Neural cell (in vitro differentiated cells): ENCODE results near the gene SLC6A9. TPM values are rescaled to one million over a fixed set of nuclear protein-coding genes. Genes with fewer than 3 reads are reported as not detected.

Source experiments
- H2AFZ ChIP-seq: fragments of 200-600, 300-800 bp; sonication (generic), shearing (Covaris generic); 2 replicates; pipeline ENCODE4 v1.6.0; 2014; ENCODE audit warnings: low read depth, mild to moderate bottlenecking, antibody characterized with exemption, low read length, moderate library complexity
- H3F3A ChIP-seq: fragments of 200-600 bp; shearing (Covaris generic); 2 replicates; pipeline ENCODE4 v1.6.1; 2016; ENCODE audit warnings: mild to moderate bottlenecking, moderate library complexity, mixed read lengths, antibody characterized with exemption, low read length; ENCODE audit not compliant: insufficient read depth, poor library complexity, severe bottlenecking
- H3K27ac ChIP-seq: fragments of 200-600, 300-800 bp; sonication (generic), shearing (Covaris generic); 2 replicates; pipeline ENCODE4 v1.5.1; 2014; ENCODE audit warnings: mild to moderate bottlenecking, low read length, moderate library complexity
- H3K27me3 ChIP-seq: fragments of 300-800, 200-600 bp; sonication (generic), shearing (Covaris generic); 2 replicates; pipeline ENCODE4 v1.6.0; 2014; ENCODE audit warnings: mild to moderate bottlenecking, low read depth, low read length, moderate library complexity; ENCODE audit not compliant: insufficient read depth
- H3K36me3 ChIP-seq: fragments of 300-800, 200-600 bp; sonication (generic), shearing (Covaris generic); 2 replicates; pipeline ENCODE4 v1.5.1; 2014; ENCODE audit warnings: mild to moderate bottlenecking, antibody characterized with exemption, low read length, moderate library complexity; ENCODE audit not compliant: insufficient read depth
- H3K4me2 ChIP-seq: fragments of 300-800, 200-600 bp; sonication (generic), shearing (Covaris generic); 2 replicates; pipeline ENCODE4 v1.6.0; 2014; ENCODE audit warnings: mild to moderate bottlenecking, low read length
- H3K4me3 ChIP-seq: fragments of 300-800, 200-600 bp; sonication (generic), shearing (Covaris generic); 2 replicates; pipeline ENCODE4 v1.5.1; 2014; ENCODE audit warnings: mild to moderate bottlenecking, low read length, moderate library complexity
- H3K79me2 ChIP-seq: fragments of 200-600 bp; shearing (Covaris generic); replicated peaks from 2 replicates; pipeline ENCODE4 v1.6.0; 2014; ENCODE audit warnings: mild to moderate bottlenecking, low read length, moderate library complexity; ENCODE audit not compliant: insufficient read depth
- H3K9ac ChIP-seq: fragments of 300-800, 200-600 bp; sonication (generic), shearing (Covaris generic); 2 replicates; pipeline ENCODE4 v1.6.1; 2016; ENCODE audit warnings: mild to moderate bottlenecking, low read length, mixed read lengths
- H3K9me2 ChIP-seq: fragments of 200-600 bp; shearing (Covaris generic); 2 replicates; pipeline ENCODE4 v1.6.1; 2016; ENCODE audit warnings: mild to moderate bottlenecking, low read length, mixed read lengths; ENCODE audit not compliant: insufficient read depth
- H3K9me3 ChIP-seq: fragments of 200-600, 300-800 bp; sonication (generic), shearing (Covaris generic); 2 replicates; pipeline ENCODE4 v1.6.1; 2016; ENCODE audit warnings: mild to moderate bottlenecking, mixed run types, low read length, moderate library complexity, mixed read lengths
- H4K20me1 ChIP-seq: fragments of 200-600 bp; shearing (Covaris generic); 2 replicates; pipeline ENCODE4 v1.6.1; 2016; ENCODE audit warnings: mild to moderate bottlenecking, mixed run types; ENCODE audit not compliant: insufficient read depth
- EP300 ChIP-seq: fragments of 450-650 bp; conservative IDR thresholded peaks from 2 replicates; pipeline ENCODE4 v1.6.1; 2014; ENCODE audit warnings: antibody characterized with exemption, mild to moderate bottlenecking, moderate library complexity; ENCODE audit not compliant: poor library complexity, severe bottlenecking
- EZH2 ChIP-seq: fragments of 200-600, 300-800 bp; shearing (Covaris generic), sonication (generic); IDR thresholded peaks from 2 replicates; pipeline ENCODE4 v1.6.1; 2014; ENCODE audit warnings: antibody characterized with exemption, low read length, borderline replicate concordance, mild to moderate bottlenecking; ENCODE audit not compliant: insufficient read depth, poor library complexity, severe bottlenecking
- POLR2AphosphoS5 ChIP-seq: IDR thresholded peaks from 2 replicates; pipeline ENCODE4 v1.6.1; 2012
- RAD21 ChIP-seq: fragments of 450-650 bp; conservative IDR thresholded peaks from 2 replicates; pipeline ENCODE4 v1.6.1; 2014; ENCODE audit warnings: antibody characterized with exemption, mild to moderate bottlenecking, moderate library complexity
- SMC3 ChIP-seq: fragments of 450-650 bp; conservative IDR thresholded peaks from 2 replicates; pipeline ENCODE4 v1.6.1; 2014; ENCODE audit warnings: antibody characterized with exemption, mild to moderate bottlenecking, moderate library complexity; ENCODE audit not compliant: poor library complexity
- TAF1 ChIP-seq: IDR thresholded peaks from 2 replicates; pipeline ENCODE4 v1.6.1; 2012; ENCODE audit warnings: low read depth
- polyA plus RNA-seq: library from polyadenylated mRNA; depleted of rRNA; stranded (reverse); fragments of >200 nt; gene quantifications from 2 replicates; pipeline ENCODE4 v1.2.3, GENCODE V29; 2014
- TF ChIP-seq, protein P1 (sequence below): IDR thresholded peaks from 2 replicates; pipeline ENCODE4 v1.6.1; 2012; ENCODE audit warnings: borderline replicate concordance
- TF ChIP-seq, protein P2 (sequence below): fragments of 450-650 bp; IDR thresholded peaks from 2 replicates; pipeline ENCODE4 v1.5.1; 2014; ENCODE audit warnings: antibody characterized with exemption, mild to moderate bottlenecking, moderate library complexity; ENCODE audit not compliant: poor library complexity, severe bottlenecking

Gene SLC6A9
- polyA plus RNA-seq, 1 donor from 2014 or later: 1.3 TPM

DNA sequence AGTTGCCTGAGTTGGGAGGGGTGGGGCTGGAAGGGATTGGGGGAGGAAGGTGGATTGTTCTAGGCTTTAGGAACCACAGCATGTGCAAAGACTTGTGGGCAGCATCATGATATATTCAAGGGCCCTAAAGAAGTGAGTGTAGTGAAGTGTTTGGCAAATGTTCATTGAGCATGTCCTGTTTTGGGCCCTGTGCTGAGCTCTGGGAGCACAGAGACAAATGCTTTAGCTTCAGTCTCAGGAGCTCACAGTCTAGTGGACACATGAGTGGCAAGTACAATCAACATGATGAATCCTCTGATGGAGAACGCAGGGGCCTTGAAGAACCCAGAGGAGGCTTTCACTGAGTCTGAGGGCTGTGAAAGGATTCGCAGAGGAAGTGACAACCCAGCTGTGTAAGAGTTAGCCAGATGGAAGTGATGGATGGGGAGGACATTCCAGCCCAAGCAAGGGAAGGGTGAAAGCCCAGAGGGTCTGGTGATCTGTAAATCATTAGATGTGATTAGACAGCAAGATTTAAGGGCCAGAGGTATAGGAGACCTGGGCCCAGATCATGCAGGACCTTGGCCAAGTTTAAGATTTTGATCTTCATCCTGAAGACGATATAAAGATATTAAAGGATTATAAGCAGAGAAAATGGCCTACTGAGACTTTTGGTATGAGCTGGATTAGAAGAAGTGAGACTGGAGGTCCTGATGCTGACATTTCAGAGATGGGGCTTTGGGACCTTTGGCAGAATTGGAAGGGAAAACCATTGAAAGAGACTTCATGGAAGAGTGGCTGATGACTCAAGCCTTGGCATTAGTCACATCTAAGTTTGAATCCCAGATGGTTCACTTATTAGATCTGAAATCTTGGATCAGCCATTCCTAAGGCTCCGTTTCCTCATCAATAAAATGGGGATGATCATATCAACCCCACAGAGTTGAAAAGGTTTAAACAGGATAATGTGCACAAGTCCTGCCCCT is 80.0 kb downstream of the SLC6A9 start:
- TF ChIP-seq POLR2AphosphoS5: no peak
- Histone ChIP-seq H3K9ac (no peak overlapping the region), H3K4me2 (peak overlapping the region; percentile 10), H3K36me3 (no peaks in the 10 kb centered on the region), H2AFZ (no peak overlapping the region), H3K9me3 (no peaks in the 10 kb centered on the region), H3K9me2 (no peaks in the 10 kb centered on the region), H3K27ac (peak overlapping the region; percentile 99), H3K79me2 (peaks cover 62% of the 10 kb centered on the region), H3K4me3 (peak overlapping the region; percentile 78), H4K20me1 (no peaks in the 10 kb centered on the region), H3F3A (no peaks in the 10 kb centered on the region), H3K27me3 (no peaks in the 10 kb centered on the region)

DNA sequence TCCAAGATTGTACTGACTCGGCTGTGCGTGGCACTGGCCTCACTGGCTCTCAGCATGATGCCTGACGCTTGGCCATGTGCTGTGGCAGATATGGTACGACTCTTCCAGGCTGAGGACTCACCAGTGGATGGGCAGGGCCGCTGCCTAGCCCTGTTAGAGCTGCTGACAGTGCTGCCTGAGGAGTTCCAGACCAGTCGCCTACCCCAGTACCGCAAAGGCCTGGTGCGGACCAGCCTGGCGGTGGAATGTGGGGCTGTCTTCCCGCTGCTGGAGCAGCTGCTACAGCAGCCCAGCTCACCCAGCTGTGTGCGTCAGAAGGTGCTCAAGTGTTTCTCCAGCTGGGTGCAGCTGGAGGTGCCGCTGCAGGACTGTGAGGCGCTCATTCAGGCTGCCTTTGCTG is 81.6 kb downstream of the SLC6A9 start:
- Histone ChIP-seq H3K27me3 (no peaks in the 10 kb centered on the region), H2AFZ (no peak overlapping the region), H3K79me2 (peaks cover 50% of the 10 kb centered on the region), H3K9ac (no peak overlapping the region), H3K9me2 (no peaks in the 10 kb centered on the region), H4K20me1 (no peaks in the 10 kb centered on the region), H3K4me3 (peak overlapping the region; percentile 78), H3K4me2 (no peak overlapping the region), H3K36me3 (no peaks in the 10 kb centered on the region), H3K27ac (no peak overlapping the region), H3K9me3 (no peaks in the 10 kb centered on the region), H3F3A (no peaks in the 10 kb centered on the region)
- TF ChIP-seq POLR2AphosphoS5: no peak
- no peak for TF ChIP-seq RAD21
- no peak for TF ChIP-seq EZH2
- no peak for TF ChIP-seq TAF1
- TF ChIP-seq, protein P1, sequence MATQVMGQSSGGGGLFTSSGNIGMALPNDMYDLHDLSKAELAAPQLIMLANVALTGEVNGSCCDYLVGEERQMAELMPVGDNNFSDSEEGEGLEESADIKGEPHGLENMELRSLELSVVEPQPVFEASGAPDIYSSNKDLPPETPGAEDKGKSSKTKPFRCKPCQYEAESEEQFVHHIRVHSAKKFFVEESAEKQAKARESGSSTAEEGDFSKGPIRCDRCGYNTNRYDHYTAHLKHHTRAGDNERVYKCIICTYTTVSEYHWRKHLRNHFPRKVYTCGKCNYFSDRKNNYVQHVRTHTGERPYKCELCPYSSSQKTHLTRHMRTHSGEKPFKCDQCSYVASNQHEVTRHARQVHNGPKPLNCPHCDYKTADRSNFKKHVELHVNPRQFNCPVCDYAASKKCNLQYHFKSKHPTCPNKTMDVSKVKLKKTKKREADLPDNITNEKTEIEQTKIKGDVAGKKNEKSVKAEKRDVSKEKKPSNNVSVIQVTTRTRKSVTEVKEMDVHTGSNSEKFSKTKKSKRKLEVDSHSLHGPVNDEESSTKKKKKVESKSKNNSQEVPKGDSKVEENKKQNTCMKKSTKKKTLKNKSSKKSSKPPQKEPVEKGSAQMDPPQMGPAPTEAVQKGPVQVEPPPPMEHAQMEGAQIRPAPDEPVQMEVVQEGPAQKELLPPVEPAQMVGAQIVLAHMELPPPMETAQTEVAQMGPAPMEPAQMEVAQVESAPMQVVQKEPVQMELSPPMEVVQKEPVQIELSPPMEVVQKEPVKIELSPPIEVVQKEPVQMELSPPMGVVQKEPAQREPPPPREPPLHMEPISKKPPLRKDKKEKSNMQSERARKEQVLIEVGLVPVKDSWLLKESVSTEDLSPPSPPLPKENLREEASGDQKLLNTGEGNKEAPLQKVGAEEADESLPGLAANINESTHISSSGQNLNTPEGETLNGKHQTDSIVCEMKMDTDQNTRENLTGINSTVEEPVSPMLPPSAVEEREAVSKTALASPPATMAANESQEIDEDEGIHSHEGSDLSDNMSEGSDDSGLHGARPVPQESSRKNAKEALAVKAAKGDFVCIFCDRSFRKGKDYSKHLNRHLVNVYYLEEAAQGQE: no peak
- no peak for TF ChIP-seq SMC3
- no peak for TF ChIP-seq EP300
- TF ChIP-seq, protein P2, sequence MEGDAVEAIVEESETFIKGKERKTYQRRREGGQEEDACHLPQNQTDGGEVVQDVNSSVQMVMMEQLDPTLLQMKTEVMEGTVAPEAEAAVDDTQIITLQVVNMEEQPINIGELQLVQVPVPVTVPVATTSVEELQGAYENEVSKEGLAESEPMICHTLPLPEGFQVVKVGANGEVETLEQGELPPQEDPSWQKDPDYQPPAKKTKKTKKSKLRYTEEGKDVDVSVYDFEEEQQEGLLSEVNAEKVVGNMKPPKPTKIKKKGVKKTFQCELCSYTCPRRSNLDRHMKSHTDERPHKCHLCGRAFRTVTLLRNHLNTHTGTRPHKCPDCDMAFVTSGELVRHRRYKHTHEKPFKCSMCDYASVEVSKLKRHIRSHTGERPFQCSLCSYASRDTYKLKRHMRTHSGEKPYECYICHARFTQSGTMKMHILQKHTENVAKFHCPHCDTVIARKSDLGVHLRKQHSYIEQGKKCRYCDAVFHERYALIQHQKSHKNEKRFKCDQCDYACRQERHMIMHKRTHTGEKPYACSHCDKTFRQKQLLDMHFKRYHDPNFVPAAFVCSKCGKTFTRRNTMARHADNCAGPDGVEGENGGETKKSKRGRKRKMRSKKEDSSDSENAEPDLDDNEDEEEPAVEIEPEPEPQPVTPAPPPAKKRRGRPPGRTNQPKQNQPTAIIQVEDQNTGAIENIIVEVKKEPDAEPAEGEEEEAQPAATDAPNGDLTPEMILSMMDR: no peak
